Retinal pigment epithelial cell (primary cell): ENCODE results near the gene ING3.

Experiments used
- DNase-seq: peaks from one replicate; pipeline ENCODE4 v3.0.0-alpha.2; 2010; ENCODE audit warnings: low read depth
- H3K4me3 ChIP-seq: 2 replicates; pipeline ENCODE4 v1.5.1; 2011; ENCODE audit warnings: mild to moderate bottlenecking, low read length, control low read depth, moderate library complexity
- CTCF ChIP-seq: conservative IDR thresholded peaks from 2 replicates; pipeline ENCODE4 v1.5.1; 2011; ENCODE audit warnings: low read depth, low read length, control low read depth, inconsistent platforms

ING3 gene

GRCh38 chr7:120920591-120921274 is 29.8 kb upstream of the ING3 start:
- no peak for TF ChIP-seq CTCF
- no peak overlapping the region for H3K4me3 ChIP-seq
- DNase-seq = no peak

- no peak for TF ChIP-seq CTCF
- no peak overlapping the region for H3K4me3 ChIP-seq
- no peak for DNase-seq
These were observed 25.7 kb upstream of the ING3 start for GRCh38 chr7:120924837-120925236.

- no peak overlapping the region for H3K4me3 ChIP-seq
- no peak for TF ChIP-seq CTCF
- no peak for DNase-seq
These were observed 25.2 kb upstream of the ING3 start for GRCh38 chr7:120925392-120925791.

- TF ChIP-seq CTCF = no peak
- H3K4me3 ChIP-seq = no peak overlapping the region
- no peak for DNase-seq
These were observed 23.6 kb upstream of the ING3 start for GRCh38 chr7:120926943-120927346.

- TF ChIP-seq CTCF = no peak
- H3K4me3 ChIP-seq = no peak overlapping the region
- no peak for DNase-seq
These were observed 23.0 kb upstream of the ING3 start for GRCh38 chr7:120927454-120928103.

DNA sequence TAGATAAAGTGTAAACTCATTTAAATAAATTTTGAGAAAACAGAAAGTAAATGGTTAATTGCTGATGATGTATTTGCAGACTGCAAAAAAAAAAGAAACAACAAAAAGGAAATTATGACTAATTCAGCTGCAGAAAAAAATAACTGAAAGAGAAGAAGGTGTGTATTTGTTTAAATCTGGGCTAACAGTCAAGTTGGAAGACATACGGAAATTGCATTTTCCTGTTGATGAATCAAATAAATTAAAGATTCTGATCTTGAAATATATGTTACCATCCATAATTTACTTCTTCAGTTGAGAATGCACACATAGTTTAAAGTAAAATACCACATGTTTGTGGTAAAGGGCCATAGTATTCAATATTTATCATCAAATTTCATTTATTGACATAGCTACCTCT is 19.3 kb upstream of the ING3 start:
- no peak for DNase-seq
- H3K4me3 ChIP-seq = no peak overlapping the region
- TF ChIP-seq CTCF = no peak

GRCh38 chr7:120933475-120933874 is 17.1 kb upstream of the ING3 start:
- no peak for TF ChIP-seq CTCF
- no peak overlapping the region for H3K4me3 ChIP-seq
- DNase-seq = no peak
